Spleen (tissue), 11 donors: ENCODE measurements around the gene TC2N. TPM values are rescaled to one million over a fixed set of nuclear protein-coding genes. Genes with fewer than 3 reads are reported as not detected.
A peak's percentile ranks its signal among the peaks of the same experiment; 100 is the strongest.

Source experiments
- DNase-seq: peaks from one replicate; pipeline ENCODE4 v3.0.0-alpha.2; 2020
- H3K27ac ChIP-seq, 8 donors: fragments of 200-600 bp; sonication (generic) in 7 of 8; 1 replicate in 4 of 8; 2 replicates in 4 of 8; pipeline versions ENCODE4 v1.5.0 to v1.8.0; 2016 to 2021; ENCODE audit warnings: inconsistent platforms in 4 of 8, mild to moderate bottlenecking in 4 of 8, moderate library complexity in 1 of 8
- H3K27me3 ChIP-seq, 7 donors: fragments of 200-600 bp; sonication (generic) in 6 of 7; replicated peaks in 1 of 7; 1 replicate in 4 of 7; 2 replicates in 3 of 7; pipeline versions ENCODE4 v1.5.0 to v1.8.0; 2016 to 2021; ENCODE audit warnings: inconsistent platforms in 3 of 7, mild to moderate bottlenecking in 1 of 7
- H3K36me3 ChIP-seq, 6 donors: fragments of 200-600 bp; sonication (generic) in 5 of 6; 1 replicate in 4 of 6; 2 replicates in 2 of 6; pipeline versions ENCODE4 v1.5.0 to v1.8.0; 2016 to 2021; ENCODE audit warnings: inconsistent platforms in 2 of 6
- H3K4me1 ChIP-seq, 6 donors: fragments of 200-600 bp; sonication (generic) in 5 of 6; 1 replicate in 3 of 6; 2 replicates in 3 of 6; pipeline versions ENCODE4 v1.5.0 to v1.8.0; 2016 to 2021; ENCODE audit warnings: inconsistent platforms in 3 of 6
- H3K4me3 ChIP-seq, 8 donors: fragments of 200-600 bp; sonication (generic) in 7 of 8; 1 replicate in 4 of 8; 2 replicates in 4 of 8; pipeline versions ENCODE4 v1.5.0 to v1.8.0; 2016 to 2021; ENCODE audit warnings: inconsistent platforms in 4 of 8, mild to moderate bottlenecking in 4 of 8, moderate library complexity in 2 of 8
- H3K9me3 ChIP-seq, 8 donors: fragments of 200-600 bp; sonication (generic) in 7 of 8; 1 replicate in 4 of 8; 2 replicates in 4 of 8; pipeline versions ENCODE4 v1.5.0 to v1.8.0; 2016 to 2021; ENCODE audit warnings: inconsistent platforms in 4 of 8
- CTCF ChIP-seq, 11 experiments: fragments of 200-600 bp in 7 of 11; fragments of 450-650 bp in 4 of 11; sonication (generic) in 4 of 11; IDR thresholded peaks in 8 of 11; conservative IDR thresholded peaks in 3 of 11; 1 replicate in 7 of 11; 2 replicates in 4 of 11; pipeline versions ENCODE4 v1.4.0 to v1.8.0; 2016 to 2021; ENCODE audit warnings: antibody characterized with exemption in 11 of 11, inconsistent platforms in 4 of 11, mild to moderate bottlenecking in 1 of 11
- POLR2A ChIP-seq, 3 donors: fragments of 450-650 bp; IDR thresholded peaks; one replicate each; pipeline ENCODE4 v1.5.1; 2017; ENCODE audit warnings: antibody characterized with exemption in 3 of 3, mild to moderate bottlenecking in 1 of 3
- POLR2AphosphoS5 ChIP-seq, 3 donors: sonication (generic); formaldehyde crosslinking; IDR thresholded peaks; one replicate each; pipeline ENCODE4 v1.5.1; 2017; ENCODE audit warnings: antibody characterized with exemption in 3 of 3
- WGBS, 5 donors: extraction: QIAGEN DNeasy Blood & Tissue Kit in 3 of 5; methylation state at CpG; one replicate each; pipeline versions ENCODE4 v1.1.5 to v1.1.7; 2013 to 2018; 5-methylcytosine and 5-hydroxymethylcytosine counted together
- intact Hi-C: fragments of 100-400 bp; cut with DNase I; formaldehyde crosslinking; loops from one replicate; pipeline ENCODE4 v1.15.0; 2023; ENCODE audit warnings: low total_unique reads
- polyA plus RNA-seq, 3 donors: library from polyadenylated mRNA; stranded (reverse); fragments of 200-250 nt; gene quantifications; one replicate each; pipeline ENCODE4 v1.2.1, GENCODE V29; 2013
- total RNA-seq, 7 donors: library from RNA; depleted of rRNA in 3 of 7; stranded (reverse); fragments of >200 nt in 3 of 7; fragmentation: NEBNext Ultra II Directional in 4 of 7; extraction: Animal tissue kit (Norgen Biotek cat#: 25700) in 4 of 7; gene quantifications; one replicate each; pipeline versions ENCODE4 v1.1.0 to v1.2.1, GENCODE V29; 2016 to 2021
- donor health status: healthy with polysubstance abuse.
- donor health status: DM: no; HTN: no; CAD: no; lungs with moderate emphysema.
- donor health status: DM: no; HTN: no; CAD: no.
- donor health status: Bipolar disorder and iron deficiency.
- donor health status: healthy.
- donor health status: DM: no; HTN: no; CAD: no.
- donor health status: DM: yes; HTN: yes; CAD: no.

Gene TC2N
- total and polyA plus RNA-seq, 10 donors: 5.3 to 50.7 (median 35.5) TPM

- intact Hi-C loops: no loop called here
- DNase-seq: no peak
- H3K36me3 ChIP-seq: no peaks in the 10 kb centered on the region
- peak overlapping the region in 2 of 8 donors; percentile 19 to 67 for H3K27ac ChIP-seq
- peaks cover 0 to 20% (median 3%) of the 10 kb centered on the region in 6 donors for H3K4me1 ChIP-seq
- no peaks in the 10 kb centered on the region for H3K9me3 ChIP-seq
- WGBS, 5 donors: 47 to 89% (median 76%) methylated on average over 2 of the region's 2 CpGs
- no peaks in the 10 kb centered on the region for H3K27me3 ChIP-seq
- no peak overlapping the region for H3K4me3 ChIP-seq
- TF ChIP-seq POLR2AphosphoS5 (IDR thresholded peaks at IDR 0.05) (no peak), POLR2A (IDR thresholded peaks at IDR 0.05) (no peak), CTCF (IDR thresholded peaks at IDR 0.05 in 8 of 11, conservative IDR thresholded peaks at IDR 0.05 in 3 of 11) (no peak)
Measured at GRCh38 chr14:91903070-91903469, 35.7 kb upstream of the TC2N start.

GRCh38 chr14:91902336-91902735 lies 35.0 kb upstream of the TC2N start:
- H3K4me3 ChIP-seq: no peak overlapping the region
- intact Hi-C loops: no loop called here
- H3K36me3 ChIP-seq: no peaks in the 10 kb centered on the region
- TF ChIP-seq POLR2A (IDR thresholded peaks at IDR 0.05): no peak
- no peak for TF ChIP-seq POLR2AphosphoS5 (IDR thresholded peaks at IDR 0.05)
- TF ChIP-seq CTCF (IDR thresholded peaks at IDR 0.05 in 8 of 11, conservative IDR thresholded peaks at IDR 0.05 in 3 of 11): no peak
- peaks cover 0 to 15% (median 0%) of the 10 kb centered on the region in 6 donors for H3K4me1 ChIP-seq
- no peaks in the 10 kb centered on the region for H3K27me3 ChIP-seq
- 90 to 95% (median 90%) methylated on average over 3 of the region's 3 CpGs for WGBS, 5 donors
- no peak for DNase-seq
- H3K9me3 ChIP-seq: no peaks in the 10 kb centered on the region
- peak overlapping the region in 2 of 8 donors; percentile 19 to 67 for H3K27ac ChIP-seq

- DNase-seq: no peak
- H3K27ac ChIP-seq: peak overlapping the region in 3 of 8 donors; percentile 16 to 67 (median 30)
- intact Hi-C loops: no loop called here
- peaks cover 0 to 19% (median 0%) of the 10 kb centered on the region in 6 donors for H3K4me1 ChIP-seq
- no peak overlapping the region for H3K4me3 ChIP-seq
- no peak for TF ChIP-seq POLR2A (IDR thresholded peaks at IDR 0.05)
- no peak for TF ChIP-seq CTCF (IDR thresholded peaks at IDR 0.05 in 8 of 11, conservative IDR thresholded peaks at IDR 0.05 in 3 of 11)
- TF ChIP-seq POLR2AphosphoS5 (IDR thresholded peaks at IDR 0.05): no peak
- no peaks in the 10 kb centered on the region for H3K27me3 ChIP-seq
- H3K9me3 ChIP-seq: no peaks in the 10 kb centered on the region
- H3K36me3 ChIP-seq: no peaks in the 10 kb centered on the region
- 81 to 95% (median 87%) methylated on average over 9 of the region's 9 CpGs for WGBS, 5 donors
Measured at GRCh38 chr14:91901449-91902226, 34.3 kb upstream of the TC2N start.

- WGBS, 5 donors: 58 to 74% (median 66%) methylated on average over 4 of the region's 4 CpGs
- Histone ChIP-seq H3K4me1 (peaks cover 0 to 21% (median 0%) of the 10 kb centered on the region in 6 donors), H3K9me3 (no peaks in the 10 kb centered on the region), H3K4me3 (no peak overlapping the region), H3K36me3 (no peaks in the 10 kb centered on the region), H3K27ac (peak overlapping the region in 4 of 8 donors; percentile 39 to 67 (median 53)), H3K27me3 (no peaks in the 10 kb centered on the region)
- TF ChIP-seq CTCF (IDR thresholded peaks at IDR 0.05 in 8 of 11, conservative IDR thresholded peaks at IDR 0.05 in 3 of 11) (no peak), POLR2A (IDR thresholded peaks at IDR 0.05) (no peak), POLR2AphosphoS5 (IDR thresholded peaks at IDR 0.05) (no peak)
- DNase-seq: no peak
- intact Hi-C loops: no loop called here
Measured at GRCh38 chr14:91899806-91900205, 32.5 kb upstream of the TC2N start.
